Astrocyte of the spinal cord (primary cell): Measurements from ENCODE around the gene PPIP5K2.

Source experiments
- DNase-seq: peaks from one replicate; pipeline ENCODE4 v3.0.0; 2011; ENCODE audit warnings: low read depth, low spot score
- H3K4me3 ChIP-seq: 2 replicates; pipeline ENCODE4 v1.5.1; 2011; ENCODE audit warnings: low read depth, mild to moderate bottlenecking, low read length, moderate library complexity
- CTCF ChIP-seq: IDR thresholded peaks from 2 replicates; pipeline ENCODE4 v1.5.1; 2012; ENCODE audit warnings: low read depth, mild to moderate bottlenecking, low read length, inconsistent platforms
- in situ Hi-C: cut with HindIII; loops from 2 replicates; pipeline ENCODE4 v1.10.0; 2017; ENCODE audit warnings: low sequenced_read_pairs

Gene PPIP5K2

DNA sequence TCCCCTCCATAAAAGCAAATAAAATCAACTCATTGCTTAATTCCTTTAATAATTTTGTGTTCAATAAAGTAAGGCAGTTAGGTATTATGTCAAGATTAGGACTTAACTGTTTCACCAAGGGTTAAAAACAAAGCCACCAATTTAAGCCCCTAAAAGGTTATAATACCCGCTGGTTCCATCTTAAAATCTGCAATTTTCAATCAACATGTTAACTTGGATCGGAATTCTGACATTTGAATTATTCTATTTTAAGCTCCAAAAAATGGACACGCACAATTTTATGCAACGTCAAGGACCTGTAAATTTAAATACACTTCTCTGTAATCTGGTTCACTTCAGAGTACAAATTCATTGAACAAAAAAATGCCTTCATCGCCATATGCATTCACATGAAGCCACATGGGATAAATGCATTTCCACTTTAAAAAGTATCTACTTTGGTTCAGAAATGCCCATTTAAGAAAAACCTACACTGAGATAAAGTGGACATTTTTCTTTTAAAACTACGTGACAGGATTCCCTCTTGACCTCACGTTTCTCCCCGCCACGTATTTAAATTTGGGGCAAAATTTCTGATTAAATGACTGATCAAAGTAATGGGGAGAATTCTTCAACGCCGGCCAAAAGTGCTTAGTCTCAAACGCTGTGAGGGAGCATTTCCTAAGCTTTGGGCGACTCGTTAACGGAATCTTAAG is 884 bp upstream of the PPIP5K2 start:
- DNase-seq, result no peak
- in situ Hi-C loops, result no loop called here
- H3K4me3 ChIP-seq, result peak overlapping the region; percentile 79
- TF ChIP-seq CTCF, result no peak

- in situ Hi-C loops, result no loop called here
- peak; percentile 9 for DNase-seq
Measured at GRCh38 chr5:103120607-103121200, 603 bp downstream of the PPIP5K2 start.

DNA sequence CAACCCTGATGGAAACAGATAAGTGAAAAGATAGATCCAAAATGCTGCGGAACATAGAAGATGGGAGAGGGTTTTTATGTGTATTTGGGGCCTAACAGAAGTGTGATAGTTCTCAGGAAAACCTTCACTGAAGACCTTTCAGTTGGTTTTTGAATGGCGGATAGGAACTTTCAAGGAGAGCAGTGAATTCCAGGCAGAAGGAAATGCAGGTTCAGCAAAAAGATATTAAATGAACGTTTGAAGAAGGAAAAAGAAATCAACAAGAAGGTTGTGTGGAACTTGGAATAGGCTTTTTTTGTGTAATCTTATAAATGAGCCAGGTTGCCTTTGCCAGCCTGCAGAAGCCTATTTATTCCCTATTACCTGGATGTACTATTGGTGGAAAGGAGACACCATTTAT is 2.1 kb downstream of the PPIP5K2 start:
- in situ Hi-C loops, result no loop called here
- TF ChIP-seq CTCF, result no peak
- no peak for DNase-seq
- no peak overlapping the region for H3K4me3 ChIP-seq

More at GRCh38 chr5:103120607-103121200, 603 bp downstream of the PPIP5K2 start:
- peak overlapping the region; percentile 79 for H3K4me3 ChIP-seq
- TF ChIP-seq CTCF, result no peak

GRCh38 chr5:103126557-103126956 is 6.5 kb downstream of the PPIP5K2 start:
- no peak overlapping the region for H3K4me3 ChIP-seq
- no peak for TF ChIP-seq CTCF
- no peak for DNase-seq
- in situ Hi-C loops, result no loop called here

- in situ Hi-C loops, result no loop called here
- H3K4me3 ChIP-seq, result no peak overlapping the region
- TF ChIP-seq CTCF, result no peak
- DNase-seq, result no peak
Measured at GRCh38 chr5:103127292-103127817, 7.3 kb downstream of the PPIP5K2 start.

GRCh38 chr5:103128202-103128601 is 8.1 kb downstream of the PPIP5K2 start:
- H3K4me3 ChIP-seq, result no peak overlapping the region
- no peak for DNase-seq
- in situ Hi-C loops, result no loop called here
- no peak for TF ChIP-seq CTCF
